ENCODE data around the gene GCDH. TPM values are rescaled to one million over a fixed set of nuclear protein-coding genes. Genes with fewer than 3 reads are reported as not detected.
"Not testable (repeated sequence)": the region's sequence is repeated elsewhere in the genome, so short reads cannot be mapped to it uniquely, and the experiment has no call there.

GCDH gene
- total RNA-seq, 1 experiment from 2014 or later, result 15.6 TPM

DNA sequence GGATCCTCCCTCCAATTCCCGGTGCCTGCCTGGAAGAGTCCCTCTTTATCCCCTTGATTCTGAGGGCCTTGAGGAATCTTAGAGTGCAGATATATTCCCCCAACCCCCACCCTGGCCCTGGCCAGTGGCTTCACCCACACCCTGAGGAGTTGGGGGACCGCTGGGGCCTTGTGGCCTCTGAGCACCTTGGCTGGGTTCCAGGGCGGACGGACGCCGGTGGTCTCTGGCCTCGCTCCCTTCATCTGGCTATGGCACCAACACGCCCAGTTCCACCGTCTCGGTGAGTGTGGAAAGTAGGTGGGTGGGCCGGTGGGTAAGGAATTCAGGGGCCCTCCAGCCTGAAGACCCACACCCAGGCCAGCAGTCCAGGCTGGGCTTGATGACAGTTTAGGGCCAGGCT lies 47.6 kb upstream of the GCDH start:
- H3K4me1 ChIP-seq (ENCODE audit: control insufficient read depth, insufficient read depth, low read length), result no peaks in the 10 kb centered on the region
- DNase-seq (ENCODE audit: low read depth, low spot score) (no peak), ATAC-seq (no peak)
- no peak for TF ChIP-seq SIN3A (IDR thresholded peaks at IDR 0.05; ENCODE audit: borderline replicate concordance, insufficient read depth, low read depth, low read length)
- no peak for TF ChIP-seq TCF7L2 (IDR thresholded peaks at IDR 0.05; ENCODE audit: low read depth, low read length)
- no peak for TF ChIP-seq CTCF (IDR thresholded peaks at IDR 0.05)
- no peak for TF ChIP-seq REST (IDR thresholded peaks at IDR 0.05; ENCODE audit: insufficient read depth in 1 of 2, low read depth in 2 of 2, low read length in 1 of 2)
- TF ChIP-seq POLR2AphosphoS5 (IDR thresholded peaks at IDR 0.05; ENCODE audit: low read depth, low read length), result no peak
- H3K27me3 ChIP-seq (ENCODE audit: control insufficient read depth, insufficient read depth, low read length), result no peaks in the 10 kb centered on the region
- H3K27ac ChIP-seq (ENCODE audit: low read length), result no peak overlapping the region
- BruUV-seq (replicated peaks), result no TSS peak
- intact Hi-C loops (cut with micrococcal nuclease; ENCODE audit: unreplicated experiment), result no loop called here
- POLR2A ChIA-PET, result interaction anchor here (0.5 kb wide), 1 partner anchor 399 kb away, joined by 7 read pairs; no protein-coding TSS in a partner anchor
- no peak overlapping the region for H3K4me3 ChIP-seq (ENCODE audit: low read depth in 2 of 2, low read length in 2 of 2)
- in situ Hi-C loops (cut with HindIII; ENCODE audit: low pct_unique_long_range_greater_than_20kb, low sequenced_read_pairs), result no loop called here
- H3K9me3 ChIP-seq (ENCODE audit: control insufficient read depth, insufficient read depth, low read depth, low read length), result no peaks in the 10 kb centered on the region
- no peaks in the 10 kb centered on the region; the same call in 1 of the 2 replicates for H3K36me3 ChIP-seq (ENCODE audit: control insufficient read depth, insufficient read depth, low read length)
- CTCF ChIA-PET, result no interaction called here

- Histone ChIP-seq H3K36me3 (ENCODE audit: control insufficient read depth, insufficient read depth, low read length) (no peaks in the 10 kb centered on the region), H3K27ac (ENCODE audit: low read length) (no peak overlapping the region), H3K9me3 (ENCODE audit: control insufficient read depth, insufficient read depth, low read depth, low read length) (no peaks in the 10 kb centered on the region), H3K4me3 (ENCODE audit: low read depth in 2 of 2, low read length in 2 of 2) (no peak overlapping the region), H3K4me1 (ENCODE audit: control insufficient read depth, insufficient read depth, low read length) (no peaks in the 10 kb centered on the region), H3K27me3 (ENCODE audit: control insufficient read depth, insufficient read depth, low read length) (no peaks in the 10 kb centered on the region)
- no peak for ATAC-seq
- in situ Hi-C loops (cut with HindIII; ENCODE audit: low pct_unique_long_range_greater_than_20kb, low sequenced_read_pairs), result no loop called here
- no peak for TF ChIP-seq POLR2AphosphoS5 (IDR thresholded peaks at IDR 0.05; ENCODE audit: low read depth, low read length)
- TF ChIP-seq SIN3A (IDR thresholded peaks at IDR 0.05; ENCODE audit: borderline replicate concordance, insufficient read depth, low read depth, low read length), result no peak
- DNase-seq (ENCODE audit: low read depth, low spot score), result no peak
- POLR2A ChIA-PET, result interaction anchor here (0.5 kb wide), 1 partner anchor 400 kb away, joined by 7 read pairs; no protein-coding TSS in a partner anchor
- BruUV-seq (replicated peaks), result no TSS peak
- intact Hi-C loops (cut with micrococcal nuclease; ENCODE audit: unreplicated experiment), result no loop called here
- CTCF ChIA-PET, result no interaction called here
Measured at GRCh38 chr19:12843999-12844732, 46.8 kb upstream of the GCDH start.

GRCh38 chr19:12846613-12847012 lies 44.3 kb upstream of the GCDH start:
- BruUV-seq (replicated peaks); H3K36me3 ChIP-seq (ENCODE audit: control insufficient read depth, insufficient read depth, low read length); intact Hi-C loops (cut with micrococcal nuclease; ENCODE audit: unreplicated experiment); POLR2A ChIA-PET; ATAC-seq; H3K27ac ChIP-seq (ENCODE audit: low read length); H3K4me3 ChIP-seq (ENCODE audit: low read depth in 2 of 2, low read length in 2 of 2); H3K27me3 ChIP-seq (ENCODE audit: control insufficient read depth, insufficient read depth, low read length); in situ Hi-C loops (cut with HindIII; ENCODE audit: low pct_unique_long_range_greater_than_20kb, low sequenced_read_pairs); DNase-seq (ENCODE audit: low read depth, low spot score); H3K9me3 ChIP-seq (ENCODE audit: control insufficient read depth, insufficient read depth, low read depth, low read length); H3K4me1 ChIP-seq (ENCODE audit: control insufficient read depth, insufficient read depth, low read length): not testable (repeated sequence)
- CTCF ChIA-PET, result interaction anchor here (0.6 to 2.4 kb wide), 7 partner anchors 11 to 165 kb away, joined by 3 to 14 read pairs (median 4); partner anchors contain the start of gene DHPS

Measured in Panc1 (cell line).